ENCODE results near the gene MBD4. TPM values are rescaled to one million over a fixed set of nuclear protein-coding genes. Genes with fewer than 3 reads are reported as not detected.
A peak's percentile ranks its signal among the peaks of the same experiment; 100 is the strongest.

Gene MBD4
- total and polyA plus RNA-seq, 2 of the 4 experiments (the other 2 are of a cell fraction), result 13.8 to 15.0 TPM

DNA sequence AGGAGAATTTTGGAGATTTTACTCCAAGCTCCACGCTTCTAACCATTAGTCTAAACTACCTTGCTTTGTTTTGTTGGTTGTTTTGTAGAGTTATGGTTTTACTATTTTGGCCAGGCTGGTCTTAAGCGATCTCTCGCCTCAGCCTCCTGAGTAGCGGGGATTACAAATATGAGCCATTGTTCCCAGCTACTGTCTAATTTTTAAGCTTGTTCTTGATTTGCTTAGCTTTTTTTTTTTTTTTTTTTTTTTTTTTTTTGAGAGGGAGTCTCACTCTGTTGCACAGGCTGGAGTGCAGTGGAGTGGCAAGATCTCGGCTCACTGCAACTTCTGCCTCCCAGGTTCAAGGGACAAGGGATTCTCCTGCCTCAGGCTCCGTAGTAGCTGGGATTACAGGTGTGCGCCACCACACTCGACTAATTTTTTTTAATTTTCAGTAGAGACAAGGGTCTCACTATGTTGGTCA lies 39.8 kb downstream of the MBD4 start:
- Histone ChIP-seq H3K4me2 (ENCODE audit: low read depth, low read length) (peak overlapping the region; percentile 25; the same call in 1 of the 2 replicates), H2BK15ac (ENCODE audit: low read depth, low read length) (no peak overlapping the region; the same call in 2 of the 3 replicates), H3K36me3 (ENCODE audit: control insufficient read depth, insufficient read depth, low read length) (peaks cover 2% of the 10 kb centered on the region; the same call in 1 of the 2 replicates), H3K4ac (ENCODE audit: low read depth, low read length) (peak overlapping the region; percentile 38; the same call in 1 of the 2 replicates), H3K4me3 (ENCODE audit: insufficient read depth, low read depth, low read length) (no peak overlapping the region), H2AK9ac (replicated peaks; ENCODE audit: low read depth, low read length, poor library complexity) (no peak overlapping the region), H3K56ac (ENCODE audit: extremely low read depth, insufficient read depth, low read length) (no peak overlapping the region), H4K8ac (ENCODE audit: low read depth in 2 of 2, low read length in 2 of 2) (peak overlapping the region; percentile 34 to 92), H3K9me3 (ENCODE audit: control insufficient read depth, insufficient read depth, low read length) (no peaks in the 10 kb centered on the region), H3K27me3 (ENCODE audit: control insufficient read depth, insufficient read depth, low read length) (no peaks in the 10 kb centered on the region), H3K79me1 (ENCODE audit: low read depth in 1 of 2, low read length in 2 of 2) (peaks cover 5 to 40% of the 10 kb centered on the region in 2 experiments; a peak in 3 of 4 replicates), H4K20me1 (ENCODE audit: insufficient read depth, low read length) (peaks cover 27% of the 10 kb centered on the region; the same call in 1 of the 2 replicates), H2BK120ac (ENCODE audit: low read depth, low read length) (peak overlapping the region; percentile 44; the same call in 1 of the 2 replicates), H4K91ac (ENCODE audit: insufficient read depth, low read depth, low read length) (peak overlapping the region; percentile 51; the same call in 1 of the 2 replicates), H3K9ac (ENCODE audit: low read depth, low read length) (no peak overlapping the region), H4K5ac (ENCODE audit: low read depth, low read length) (peak overlapping the region; percentile 66), H2AFZ (replicated peaks; ENCODE audit: low read length, poor library complexity) (peak overlapping the region; percentile 68), H2AK5ac (ENCODE audit: low read depth, low read length) (no peak overlapping the region; the same call in 1 of the 2 replicates), H3K23ac (ENCODE audit: low read depth, low read length) (peak overlapping the region; percentile 26; the same call in 1 of the 2 replicates), H2BK5ac (ENCODE audit: low read depth, low read length, poor library complexity, severe bottlenecking) (peak overlapping the region; percentile 51), H3K14ac (replicated peaks; ENCODE audit: low read depth, low read length) (no peak overlapping the region; the same call in 1 of the 2 replicates), H3K27ac (ENCODE audit: insufficient read depth, low read length) (no peak overlapping the region), H3K18ac (ENCODE audit: low read depth, low read length) (no peak overlapping the region), H3K9me1 (ENCODE audit: insufficient read depth, low read length) (peaks cover 4% of the 10 kb centered on the region; the same call in 1 of the 2 replicates), H3K4me1 (ENCODE audit: control insufficient read depth, insufficient read depth, low read length) (peaks cover 1% of the 10 kb centered on the region; the same call in 1 of the 2 replicates), H2BK20ac (ENCODE audit: low read depth, low read length) (peak overlapping the region; percentile 38; the same call in 1 of the 2 replicates)
- ATAC-seq (ENCODE audit: low read depth) (no peak), DNase-seq (no peak)
- dilution Hi-C loops (cut with HindIII; ENCODE audit: low sequenced_read_pairs, unreplicated experiment), result no loop called here
- intact Hi-C loops (cut with micrococcal nuclease), result no loop called here
- ChIA-PET CTCF (interaction anchor here (0.8 to 1.2 kb wide), 3 partner anchors 12 to 90 kb away, joined by 3 read pairs; no protein-coding TSS in a partner anchor), POLR2A (ENCODE audit: unreplicated experiment) (interaction anchor here (0.6 to 0.7 kb wide), 2 partner anchors 26 to 251 kb away, joined by 3 to 9 read pairs; no protein-coding TSS in a partner anchor)
- 93% methylated on average over 3 of the region's 8 CpGs; no CpG with 5 or more reads in 1 of the 2 experiments for WGBS, 2 experiments (ENCODE audit: extremely low coverage in 2 of 2, insufficient read length in 1 of 2)
- in situ Hi-C loops (cut with MboI; ENCODE audit: low sequenced_read_pairs), result loop anchor here (25.0 kb wide), 1 partner anchor 212 kb away; the partner anchor contains the start of gene PLXND1
- TF ChIP-seq POLR2A (IDR thresholded peaks at IDR 0.05; ENCODE audit: low read depth, low read length), result peak; percentile 44; the same call in 1 of the 2 replicates
- TF ChIP-seq, protein P1, sequence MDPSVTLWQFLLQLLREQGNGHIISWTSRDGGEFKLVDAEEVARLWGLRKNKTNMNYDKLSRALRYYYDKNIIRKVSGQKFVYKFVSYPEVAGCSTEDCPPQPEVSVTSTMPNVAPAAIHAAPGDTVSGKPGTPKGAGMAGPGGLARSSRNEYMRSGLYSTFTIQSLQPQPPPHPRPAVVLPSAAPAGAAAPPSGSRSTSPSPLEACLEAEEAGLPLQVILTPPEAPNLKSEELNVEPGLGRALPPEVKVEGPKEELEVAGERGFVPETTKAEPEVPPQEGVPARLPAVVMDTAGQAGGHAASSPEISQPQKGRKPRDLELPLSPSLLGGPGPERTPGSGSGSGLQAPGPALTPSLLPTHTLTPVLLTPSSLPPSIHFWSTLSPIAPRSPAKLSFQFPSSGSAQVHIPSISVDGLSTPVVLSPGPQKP (IDR thresholded peaks at IDR 0.05; ENCODE audit: borderline replicate concordance, low read depth, low read length), result no peak
- no TSS peak for BruUV-seq (replicated peaks)

Data from IMR-90 (cell line).